ENCODE results near the gene TREM2. TPM values are rescaled to one million over a fixed set of nuclear protein-coding genes. Genes with fewer than 3 reads are reported as not detected.

The TREM2 gene
- total and polyA plus RNA-seq, 3 donors from 2014 or later: 0.63 to 2.8 (median 2.2) TPM

GRCh38 chr6:41177695-41178094, 14.8 kb upstream of the TREM2 start:
- DNase-seq: no peak
- no peaks in the 10 kb centered on the region for H3K9me3 ChIP-seq
- H3K27me3 ChIP-seq: no peaks in the 10 kb centered on the region
- intact Hi-C loops (cut with DNase I; ENCODE audit: low total_unique reads): no loop called here
- no peaks in the 10 kb centered on the region for H3K4me1 ChIP-seq
- no peak for TF ChIP-seq CTCF (IDR thresholded peaks at IDR 0.05)
- no peak for TF ChIP-seq POLR2A (IDR thresholded peaks at IDR 0.05)
- 89 to 95% methylated on average over 2 of the region's 2 CpGs for WGBS, 2 donors
- no peaks in the 10 kb centered on the region for H3K36me3 ChIP-seq (ENCODE audit: low read depth, missing control alignments)
- no peak overlapping the region for H3K27ac ChIP-seq
- H3K4me3 ChIP-seq: no peak overlapping the region

- Histone ChIP-seq H3K36me3 (ENCODE audit: low read depth, missing control alignments) (no peaks in the 10 kb centered on the region), H3K4me3 (no peak overlapping the region), H3K9me3 (no peaks in the 10 kb centered on the region), H3K27ac (no peak overlapping the region), H3K4me1 (no peaks in the 10 kb centered on the region), H3K27me3 (no peaks in the 10 kb centered on the region)
- no peak for TF ChIP-seq CTCF (IDR thresholded peaks at IDR 0.05)
- TF ChIP-seq POLR2A (IDR thresholded peaks at IDR 0.05): no peak
- 80% methylated on average over 3 of the region's 3 CpGs for WGBS, 2 donors
- intact Hi-C loops (cut with DNase I; ENCODE audit: low total_unique reads): no loop called here
- DNase-seq: no peak
Measured at GRCh38 chr6:41177287-41177686, 14.4 kb upstream of the TREM2 start.

- no peak for TF ChIP-seq CTCF (IDR thresholded peaks at IDR 0.05)
- no peak for TF ChIP-seq POLR2A (IDR thresholded peaks at IDR 0.05)
- Histone ChIP-seq H3K4me3 (no peak overlapping the region), H3K36me3 (ENCODE audit: low read depth, missing control alignments) (no peaks in the 10 kb centered on the region), H3K9me3 (no peaks in the 10 kb centered on the region), H3K27me3 (no peaks in the 10 kb centered on the region), H3K27ac (no peak overlapping the region), H3K4me1 (no peaks in the 10 kb centered on the region)
- DNase-seq: no peak
- 88% methylated on average over 12 of the region's 12 CpGs for WGBS, 2 donors
- intact Hi-C loops (cut with DNase I; ENCODE audit: low total_unique reads): no loop called here
Measured at GRCh38 chr6:41176189-41176588, 13.3 kb upstream of the TREM2 start.

- H3K4me3 ChIP-seq: no peak overlapping the region
- no peaks in the 10 kb centered on the region for H3K4me1 ChIP-seq
- DNase-seq: no peak
- WGBS, 2 donors: 93 to 98% methylated on average over 1 of the region's 1 CpG
- no peaks in the 10 kb centered on the region for H3K9me3 ChIP-seq
- no peak overlapping the region for H3K27ac ChIP-seq
- H3K27me3 ChIP-seq: no peaks in the 10 kb centered on the region
- intact Hi-C loops (cut with DNase I; ENCODE audit: low total_unique reads): no loop called here
- no peak for TF ChIP-seq POLR2A (IDR thresholded peaks at IDR 0.05)
- TF ChIP-seq CTCF (IDR thresholded peaks at IDR 0.05): no peak
- H3K36me3 ChIP-seq (ENCODE audit: low read depth, missing control alignments): no peaks in the 10 kb centered on the region
Measured at GRCh38 chr6:41175084-41175483, 12.2 kb upstream of the TREM2 start.

- Histone ChIP-seq H3K27ac (no peak overlapping the region), H3K9me3 (no peaks in the 10 kb centered on the region), H3K4me1 (no peaks in the 10 kb centered on the region), H3K27me3 (no peaks in the 10 kb centered on the region), H3K36me3 (ENCODE audit: low read depth, missing control alignments) (no peaks in the 10 kb centered on the region), H3K4me3 (no peak overlapping the region)
- TF ChIP-seq POLR2A (IDR thresholded peaks at IDR 0.05): no peak
- no peak for DNase-seq
- WGBS, 2 donors: 82 to 85% methylated on average over 2 of the region's 2 CpGs
- intact Hi-C loops (cut with DNase I; ENCODE audit: low total_unique reads): no loop called here
Measured at GRCh38 chr6:41174610-41175009, 11.7 kb upstream of the TREM2 start.
